K562 (cell line): Measurements from ENCODE around the gene TMEM143. TPM values are rescaled to one million over a fixed set of nuclear protein-coding genes. Genes with fewer than 3 reads are reported as not detected.

Experiments used
- ATAC-seq: fragments of 200-7000 bp; cut with Tn5 transposase; 3 replicates; pipeline ENCODE4 v1.9.1; 2020; ENCODE audit warnings: moderate library complexity
- BruUV-seq: library from RNA; stranded (reverse); fragments of 400-500 nt; replicated peaks from 2 replicates; lab custom pipeline; 2021; lab: Mats Ljungman, UMichigan
- CTCF ChIA-PET: fragments of 300-600 bp; formaldehyde crosslinking; extraction: SDS; loops from one replicate; lab custom pipeline; 2021; ENCODE audit warnings: low intra/inter-chr PET ratio; lab: Yijun Ruan, JAX
- POLR2A ChIA-PET: fragments of 300-600, 350-650 bp; sonication (Branson Sonifier 250); formaldehyde crosslinking; extraction: SDS; loops from one replicate; lab custom pipeline; 2021; ENCODE audit warnings: antibody characterized with exemption, inconsistent platforms; lab: Yijun Ruan, JAX
- DNase-seq, 4 experiments: peaks; one replicate each; pipeline versions ENCODE4 v3.0.0 to v3.0.0-alpha.2; 2011 to 2018; ENCODE audit warnings: low spot score in 3 of 4, mixed read lengths in 3 of 4; ENCODE audit errors: extremely low read depth in 1 of 4
- FAIRE-seq: peaks from 2 replicates; lab custom pipeline; 2011; peaks lifted over from hg19 to GRCh38; lab: Jason Lieb, UNC
- H2AFZ ChIP-seq: 2 replicates; pipeline ENCODE4 v1.6.0; 2011; ENCODE audit warnings: low read depth, low read length, control low read depth, inconsistent platforms
- H3K27ac ChIP-seq: fragments of 200-600 bp; 3 replicates; pipeline ENCODE4 v1.8.0; 2011; ENCODE audit warnings: low read depth, mild to moderate bottlenecking, control low read depth, inconsistent platforms, low read length, moderate library complexity, mixed read lengths; ENCODE audit errors: extremely low read depth
- H3K27me3 ChIP-seq, 2 experiments: fragments of 300-600 bp in 1 of 2; 2 replicates in 1 of 2; 3 replicates in 1 of 2; pipeline versions ENCODE4 v1.6.0 to v1.8.0; 2011; ENCODE audit warnings: inconsistent platforms in 2 of 2, low read length in 2 of 2, mild to moderate bottlenecking in 1 of 2, mixed read lengths in 1 of 2, moderate library complexity in 1 of 2; ENCODE audit not compliant: control insufficient read depth in 2 of 2, insufficient read depth in 2 of 2
- H3K36me3 ChIP-seq: fragments of 300-600 bp; 3 replicates; pipeline ENCODE4 v1.8.0; 2011; ENCODE audit warnings: mild to moderate bottlenecking, low read length, inconsistent platforms; ENCODE audit not compliant: control insufficient read depth, insufficient read depth
- H3K4me1 ChIP-seq, 2 experiments: fragments of 200-600 bp in 1 of 2; replicated peaks in 1 of 2; 2 replicates in 1 of 2; 3 replicates in 1 of 2; pipeline versions ENCODE4 v1.5.1 to v1.8.0; 2011; ENCODE audit warnings: inconsistent platforms in 2 of 2, low read length in 2 of 2, mild to moderate bottlenecking in 1 of 2, mixed read lengths in 1 of 2, moderate library complexity in 1 of 2; ENCODE audit not compliant: control insufficient read depth in 2 of 2, insufficient read depth in 2 of 2
- H3K4me2 ChIP-seq: 2 replicates; pipeline ENCODE4 v1.6.1; 2011; ENCODE audit warnings: low read length, control low read depth, inconsistent platforms, mixed read lengths; ENCODE audit not compliant: insufficient read depth
- H3K4me3 ChIP-seq: fragments of 200-600 bp; sonication (generic), shearing (Covaris generic); 2 replicates; pipeline ENCODE4 v1.5.1; 2016; ENCODE audit warnings: control low read depth, inconsistent platforms
- H3K79me2 ChIP-seq: fragments of 200-600 bp; 3 replicates; pipeline ENCODE4 v1.8.0; 2011; ENCODE audit warnings: low read length, inconsistent platforms; ENCODE audit not compliant: control insufficient read depth, insufficient read depth
- H3K9ac ChIP-seq, 2 experiments: 2 replicates each; pipeline versions ENCODE4 v1.6.0 to v1.6.1; 2011; ENCODE audit warnings: low read depth in 2 of 2, low read length in 2 of 2, control low read depth in 1 of 2, inconsistent platforms in 1 of 2, mild to moderate bottlenecking in 1 of 2, mixed read lengths in 1 of 2; ENCODE audit not compliant: insufficient read depth in 1 of 2
- H3K9me1 ChIP-seq: one replicate; pipeline ENCODE4 v1.6.0; 2011; ENCODE audit warnings: inconsistent platforms, mild to moderate bottlenecking, low read length, moderate library complexity; ENCODE audit not compliant: control insufficient read depth, insufficient read depth
- H3K9me3 ChIP-seq: replicated peaks from 2 replicates; pipeline ENCODE4 v1.5.1; 2011; ENCODE audit warnings: low read depth, low read length, inconsistent platforms; ENCODE audit not compliant: control insufficient read depth, insufficient read depth
- H4K20me1 ChIP-seq: replicated peaks from 2 replicates; pipeline ENCODE4 v1.6.1; 2011; ENCODE audit warnings: low read length, inconsistent platforms, mixed read lengths; ENCODE audit not compliant: control insufficient read depth, insufficient read depth
- NFIC ChIP-seq: fragments of 450-650 bp; IDR thresholded peaks from 2 replicates; pipeline ENCODE4 v1.6.1; 2017; ENCODE audit warnings: mild to moderate bottlenecking, inconsistent platforms
- POLR2H ChIP-seq: IDR thresholded peaks from 2 replicates; pipeline ENCODE4 v1.6.1; 2016; ENCODE audit warnings: missing genetic modification characterization, low read depth, mild to moderate bottlenecking, control low read depth, missing compliant biosample characterization, moderate library complexity
- ZBTB7A ChIP-seq: IDR thresholded peaks from 2 replicates; pipeline ENCODE4 v1.6.1; 2011; ENCODE audit warnings: low read depth, mild to moderate bottlenecking, low read length, moderate library complexity, borderline replicate concordance; ENCODE audit not compliant: control insufficient read depth
- WGBS: fragments of 100-300 bp; shearing (Covaris generic); methylation state at CpG from one replicate; pipeline ENCODE4 v1.1.6; 2016; ENCODE audit warnings: low coverage, mixed read lengths; ENCODE audit not compliant: insufficient coverage; ENCODE audit errors: missing lambda C conversion rate; 5-methylcytosine and 5-hydroxymethylcytosine counted together
- in situ Hi-C: fragments of 300-500 bp; cut with MboI; formaldehyde crosslinking; loops from 4 replicates; pipeline ENCODE4 v1.15.0; 2018; ENCODE audit warnings: inconsistent platforms, mixed read lengths
- intact Hi-C: fragments of 100-400 bp; cut with micrococcal nuclease; formaldehyde crosslinking; loops from 2 replicates; pipeline ENCODE4 v1.14.2; 2022
- polyA plus RNA-seq, 8 experiments: library from polyadenylated mRNA; depleted of rRNA in 4 of 8; stranded (reverse) in 5 of 8; unstranded in 3 of 8; fragments of >200 nt; fragmentation: Nextera tagmentation in 2 of 8; fragmentation: Illumina TruSeq in 1 of 8; extraction: Ambion mirVana in 2 of 8; extraction: Trizol in 1 of 8; gene quantifications; 2 replicates each; pipeline versions ENCODE4 v1.2.1 to v1.2.3, GENCODE V29; 2011 to 2014; ENCODE audit warnings: inconsistent platforms in 1 of 8, missing spikeins in 1 of 8
- total RNA-seq, 7 experiments: library from RNA; depleted of rRNA in 6 of 7; stranded (reverse); fragments of >200 nt in 6 of 7; fragmentation: Illumina TruSeq in 2 of 7; extraction: Trizol in 2 of 7; gene quantifications; 2 replicates each; pipeline versions ENCODE4 v1.2.1 to v1.2.3, GENCODE V29; 2011 to 2021; ENCODE audit warnings: low replicate concordance in 1 of 7

TMEM143 gene
- total and polyA plus RNA-seq, 9 of the 15 experiments (the other 6 are each of a cell fraction or from before 2014, with no cell fraction given), result 0.66 to 8.8 (median 4.3) TPM

DNA sequence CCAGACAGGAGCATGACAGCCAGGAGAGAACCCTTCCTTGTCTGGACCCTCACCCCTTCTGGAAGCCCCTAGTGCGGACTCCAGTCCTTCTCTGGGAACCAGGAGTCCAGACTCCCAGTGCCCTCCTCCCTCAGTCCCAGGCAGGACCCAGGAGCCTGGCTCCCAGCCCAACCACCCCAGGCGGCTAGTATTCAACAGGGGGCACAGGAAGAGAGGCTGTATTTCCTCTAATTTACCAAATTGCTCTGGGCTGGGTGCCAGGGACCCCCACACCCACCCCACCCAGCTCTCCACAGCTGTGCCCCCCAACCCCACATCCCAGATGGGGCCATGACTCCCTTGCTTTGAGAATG lies 33.1 kb upstream of the TMEM143 start:
- Histone ChIP-seq H2AFZ (no peak overlapping the region), H3K27me3 (no peaks in the 10 kb centered on the region), H3K27ac (no peak overlapping the region), H3K4me1 (peaks cover 39 to 83% of the 10 kb centered on the region in 2 experiments), H3K9me3 (no peaks in the 10 kb centered on the region), H3K36me3 (peaks cover 4% of the 10 kb centered on the region; the same call in 2 of the 3 replicates), H3K9me1 (no peaks in the 10 kb centered on the region), H3K9ac (peak overlapping the region in 1 of 2 experiments; percentile 96; a peak in 3 of 4 replicates), H3K4me3 (no peak overlapping the region), H4K20me1 (peaks cover 10% of the 10 kb centered on the region), H3K4me2 (peak overlapping the region; percentile 97; the same call in 1 of the 2 replicates), H3K79me2 (peaks cover 37% of the 10 kb centered on the region)
- ChIA-PET POLR2A (no interaction called here), CTCF (no interaction called here)
- ATAC-seq, result no peak
- no TSS peak for BruUV-seq
- WGBS, result no CpG with 5 or more reads among the region's 2 CpGs
- intact Hi-C loops, result loop anchor here (10.0 kb wide), 2 partner anchors 72 to 98 kb away; partner anchors contain the start of gene EMP3
- no peak for TF ChIP-seq POLR2H (tag)
- TF ChIP-seq NFIC, result peak; percentile 20; the same call in 1 of the 2 replicates
- 0 out of 2 replicates have a peak, but pooled peaks have one; percentile 15 for TF ChIP-seq ZBTB7A
- no peak for FAIRE-seq
- in situ Hi-C loops, result no loop called here
- no peak for DNase-seq
